GM12872 (cell line): ENCODE measurements around the gene POLG.

Source experiments
- TF ChIP-seq, protein P1 (sequence below): IDR thresholded peaks from 3 replicates; pipeline ENCODE4 v1.5.1; 2011; ENCODE audit warnings: low read depth, mild to moderate bottlenecking, low read length, moderate library complexity; ENCODE audit not compliant: insufficient read depth

POLG gene

DNA sequence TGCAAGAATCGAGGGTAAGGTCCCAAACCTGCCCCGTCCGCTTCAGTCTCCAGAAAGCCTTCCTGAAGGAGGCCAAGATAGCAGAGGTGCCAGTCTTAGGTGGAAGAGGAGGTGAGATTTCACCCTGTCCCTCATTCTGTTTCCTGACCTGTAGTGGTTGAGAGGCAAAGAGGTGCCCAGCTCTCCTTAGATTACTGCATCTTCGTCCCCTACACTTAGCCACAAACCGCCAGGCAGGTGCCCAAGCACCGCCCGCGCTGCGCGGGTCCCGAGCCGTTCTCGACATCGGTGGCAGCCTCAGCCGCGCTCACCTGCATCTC is 23.8 kb upstream of the POLG start:
- TF ChIP-seq, protein P1, sequence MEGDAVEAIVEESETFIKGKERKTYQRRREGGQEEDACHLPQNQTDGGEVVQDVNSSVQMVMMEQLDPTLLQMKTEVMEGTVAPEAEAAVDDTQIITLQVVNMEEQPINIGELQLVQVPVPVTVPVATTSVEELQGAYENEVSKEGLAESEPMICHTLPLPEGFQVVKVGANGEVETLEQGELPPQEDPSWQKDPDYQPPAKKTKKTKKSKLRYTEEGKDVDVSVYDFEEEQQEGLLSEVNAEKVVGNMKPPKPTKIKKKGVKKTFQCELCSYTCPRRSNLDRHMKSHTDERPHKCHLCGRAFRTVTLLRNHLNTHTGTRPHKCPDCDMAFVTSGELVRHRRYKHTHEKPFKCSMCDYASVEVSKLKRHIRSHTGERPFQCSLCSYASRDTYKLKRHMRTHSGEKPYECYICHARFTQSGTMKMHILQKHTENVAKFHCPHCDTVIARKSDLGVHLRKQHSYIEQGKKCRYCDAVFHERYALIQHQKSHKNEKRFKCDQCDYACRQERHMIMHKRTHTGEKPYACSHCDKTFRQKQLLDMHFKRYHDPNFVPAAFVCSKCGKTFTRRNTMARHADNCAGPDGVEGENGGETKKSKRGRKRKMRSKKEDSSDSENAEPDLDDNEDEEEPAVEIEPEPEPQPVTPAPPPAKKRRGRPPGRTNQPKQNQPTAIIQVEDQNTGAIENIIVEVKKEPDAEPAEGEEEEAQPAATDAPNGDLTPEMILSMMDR, result no peak

DNA sequence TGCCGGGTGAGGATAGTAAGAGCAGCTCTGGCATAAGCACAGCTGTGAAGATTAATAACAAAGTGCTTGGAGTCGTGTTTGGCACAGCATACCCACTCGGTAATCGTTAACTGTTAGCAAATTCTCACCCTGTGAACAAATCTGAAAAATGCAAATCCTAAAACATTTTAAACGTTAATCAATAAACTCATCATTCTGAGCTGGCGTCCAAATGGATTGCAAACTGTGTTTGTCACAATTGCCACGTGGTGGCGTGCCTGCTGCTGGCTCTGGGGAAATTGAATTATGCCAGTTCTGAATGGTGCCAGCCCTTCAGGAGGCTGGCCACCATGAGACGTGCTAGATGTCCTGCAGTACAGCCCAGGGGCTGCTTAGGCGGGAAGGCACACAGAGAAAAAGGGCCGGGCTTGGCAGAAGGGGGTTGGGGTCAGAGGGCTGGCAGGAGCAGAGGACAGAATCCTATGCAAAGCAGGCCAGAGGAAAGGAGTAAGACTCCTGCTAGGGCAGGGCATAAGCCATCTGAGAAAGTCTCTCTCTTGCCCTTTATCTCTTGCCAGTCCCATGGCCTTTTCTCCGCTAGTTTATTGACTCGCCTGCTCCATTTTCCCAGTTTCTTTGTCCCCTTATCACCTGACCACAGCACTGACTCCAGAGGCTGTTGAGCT is 22.1 kb upstream of the POLG start:
- TF ChIP-seq, protein P1, result peak; percentile 68

DNA sequence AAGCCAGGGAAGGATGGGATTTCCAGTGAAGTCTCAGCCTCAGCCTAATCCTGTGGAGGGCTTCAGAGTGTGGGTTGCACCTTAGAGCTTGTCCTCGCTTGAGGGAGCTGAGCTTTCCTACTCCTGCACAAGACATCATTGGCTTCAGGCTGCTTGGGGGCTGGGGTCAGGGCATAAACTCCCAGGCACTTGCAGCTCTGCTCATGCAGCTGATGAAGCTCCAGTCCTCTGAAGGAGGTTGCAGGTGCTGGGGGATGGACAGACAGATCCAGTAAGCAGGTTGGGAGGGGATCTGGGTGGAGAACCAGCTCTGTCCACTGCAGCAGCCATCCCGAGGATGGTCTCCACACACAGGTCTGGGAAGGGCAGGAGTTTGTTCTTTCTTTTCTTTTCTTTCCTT is 19.4 kb upstream of the POLG start:
- TF ChIP-seq, protein P1, result no peak

DNA sequence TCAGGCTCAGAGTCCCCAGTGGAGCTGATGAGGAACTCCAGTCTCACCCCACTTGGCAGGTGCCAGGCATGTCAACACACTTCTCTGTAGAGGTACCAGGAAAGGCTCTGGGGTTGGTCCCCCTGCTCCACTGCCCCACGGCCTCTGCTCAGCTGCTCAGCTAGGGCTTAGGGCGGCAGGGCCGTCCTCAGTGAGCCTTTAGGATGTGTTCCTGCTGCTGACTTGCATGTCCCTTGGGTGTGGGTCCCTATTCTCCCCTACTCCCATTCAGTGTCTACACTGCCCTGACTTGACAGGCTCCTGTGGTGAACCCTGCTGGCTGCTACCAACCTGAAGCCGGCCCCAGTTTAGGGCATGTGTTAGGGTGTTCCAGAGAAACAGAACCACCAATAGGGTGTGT is 17.9 kb upstream of the POLG start:
- TF ChIP-seq, protein P1, result no peak

DNA sequence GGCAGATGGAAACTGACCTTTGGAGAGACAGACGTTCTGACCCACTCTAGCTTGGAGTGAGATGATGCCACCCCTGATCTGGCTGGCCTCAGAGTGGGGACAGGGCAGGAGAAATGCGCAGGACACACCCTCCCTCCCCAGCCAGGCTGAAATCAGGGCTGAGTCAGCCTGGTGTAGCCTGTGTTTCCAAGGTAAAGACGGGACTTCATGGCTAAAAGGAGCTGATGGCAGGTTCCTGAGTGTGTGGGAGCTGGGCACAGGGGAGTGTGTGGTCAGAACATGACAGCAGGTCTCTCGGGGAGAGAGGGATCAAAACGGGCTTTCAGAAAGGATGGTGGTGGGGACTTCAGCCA is 14.6 kb upstream of the POLG start:
- TF ChIP-seq, protein P1, result no peak

DNA sequence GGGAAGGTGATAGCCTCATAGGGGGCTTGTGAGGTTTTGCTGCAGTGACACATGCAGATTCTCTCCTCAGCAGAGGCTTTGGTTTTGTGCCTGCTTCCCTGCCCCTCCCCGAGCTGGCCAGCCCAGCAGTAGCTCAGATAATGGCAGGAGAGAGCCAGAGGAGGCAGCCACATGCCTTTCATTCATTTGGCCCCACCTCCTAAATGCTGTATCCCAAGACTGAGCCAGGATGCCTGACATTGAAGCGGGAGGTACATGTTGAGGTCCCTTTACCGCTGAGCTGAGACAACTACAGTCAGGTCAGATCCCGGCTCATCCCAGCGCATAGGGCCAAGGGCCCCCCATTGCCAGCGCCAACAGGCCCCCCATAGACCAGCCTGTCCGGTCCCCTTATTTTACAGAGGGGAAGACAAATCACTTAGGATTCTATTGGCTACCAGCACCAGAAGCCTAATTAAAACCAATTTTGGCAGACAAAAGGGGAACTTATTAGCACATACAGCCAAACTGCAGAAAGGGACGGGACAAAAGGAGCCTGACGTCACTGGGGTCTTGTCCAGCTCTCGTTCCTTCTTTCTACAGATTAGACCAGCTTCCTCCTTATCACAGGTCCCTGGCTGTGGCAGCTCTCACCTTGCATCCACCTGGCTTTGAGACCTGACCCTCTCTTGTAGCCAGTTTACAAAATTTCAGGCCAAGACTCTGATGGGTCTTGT is 12.1 kb upstream of the POLG start:
- TF ChIP-seq, protein P1, result no peak

DNA sequence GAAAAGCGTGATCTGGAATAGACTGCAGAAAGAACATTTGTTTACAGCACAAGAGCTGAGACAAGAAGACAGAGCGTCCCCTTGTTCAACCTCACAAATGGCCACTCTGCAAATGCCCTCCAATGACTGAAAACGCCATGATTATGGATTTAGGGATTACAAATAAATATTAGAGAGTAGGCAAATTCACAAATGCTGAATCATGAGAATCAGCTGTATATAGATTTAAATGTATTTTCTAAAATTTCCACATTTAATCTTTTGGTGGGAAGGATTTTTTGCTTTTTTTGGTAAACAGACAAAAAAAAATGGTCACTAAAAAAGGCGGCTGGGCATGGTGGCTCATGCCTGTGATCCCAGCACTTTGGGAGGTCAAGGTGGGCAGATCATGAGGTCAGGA is 10.6 kb upstream of the POLG start:
- TF ChIP-seq, protein P1, result no peak
